ENCODE results near the gene PLPPR3. TPM values are rescaled to one million over a fixed set of nuclear protein-coding genes. Genes with fewer than 3 reads are reported as not detected.

Gene PLPPR3
- polyA plus RNA-seq, 3 donors from 2014 or later: not detected

- Mint-ChIP-seq H3K4me1 (peaks cover 0 to 2% of the 10 kb centered on the region in 2 donors), H3K27ac (no peak overlapping the region), H3K9me3 (no peaks in the 10 kb centered on the region), H3K27me3 (ENCODE audit: low read depth in 3 of 3) (peaks cover 7 to 8% (median 8%) of the 10 kb centered on the region in 3 donors), H3K36me3 (no peaks in the 10 kb centered on the region), H3K4me3 (no peak overlapping the region)
- no peak for DNase-seq
Observed at GRCh38 chr19:768424-768823, 53.3 kb downstream of the PLPPR3 start.

- Mint-ChIP-seq H3K27ac (no peak overlapping the region), H3K27me3 (ENCODE audit: low read depth in 3 of 3) (peaks cover 2 to 9% (median 5%) of the 10 kb centered on the region in 3 donors), H3K4me3 (no peak overlapping the region), H3K9me3 (no peaks in the 10 kb centered on the region), H3K36me3 (no peaks in the 10 kb centered on the region), H3K4me1 (peaks cover 0 to under 1% of the 10 kb centered on the region in 2 donors)
- DNase-seq: no peak
Observed at GRCh38 chr19:765179-765738, 56.5 kb downstream of the PLPPR3 start.

GRCh38 chr19:764301-764700, 57.5 kb downstream of the PLPPR3 start:
- Mint-ChIP-seq H3K4me1 (no peaks in the 10 kb centered on the region), H3K36me3 (no peaks in the 10 kb centered on the region), H3K9me3 (peaks cover 0 to 5% (median 2%) of the 10 kb centered on the region in 6 donors), H3K27ac (no peak overlapping the region), H3K4me3 (no peak overlapping the region), H3K27me3 (ENCODE audit: low read depth in 3 of 3) (peaks cover 0 to 9% (median 3%) of the 10 kb centered on the region in 3 donors)
- DNase-seq: no peak

DNA sequence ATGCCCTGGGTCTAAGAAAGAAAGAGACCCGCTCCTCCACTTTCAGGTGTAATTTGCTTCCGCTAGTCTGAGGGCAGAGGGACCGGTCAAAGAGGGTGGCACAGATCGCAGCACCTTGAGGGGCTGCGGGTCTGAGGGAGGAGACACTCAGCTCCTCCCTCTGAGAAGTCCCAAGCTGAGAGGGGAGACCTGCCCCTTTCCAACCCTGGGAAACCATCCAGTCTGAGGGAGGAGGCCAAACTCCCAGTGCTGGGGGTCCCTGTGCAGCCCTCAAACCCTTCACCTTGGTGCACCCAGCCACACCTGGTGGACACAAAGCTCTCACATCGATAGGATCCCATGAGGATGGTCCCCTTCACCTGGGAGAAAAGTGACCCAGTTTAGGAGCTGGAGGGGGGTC, 57.9 kb downstream of the PLPPR3 start:
- Mint-ChIP-seq H3K4me1 (no peaks in the 10 kb centered on the region), H3K4me3 (no peak overlapping the region), H3K36me3 (no peaks in the 10 kb centered on the region), H3K27ac (no peak overlapping the region), H3K27me3 (ENCODE audit: low read depth in 3 of 3) (peaks cover 0 to 9% (median 3%) of the 10 kb centered on the region in 3 donors), H3K9me3 (peaks cover 0 to 5% (median 2%) of the 10 kb centered on the region in 6 donors)
- DNase-seq: no peak

GRCh38 chr19:763181-763580, 58.6 kb downstream of the PLPPR3 start:
- Mint-ChIP-seq H3K27ac (no peak overlapping the region), H3K36me3 (no peaks in the 10 kb centered on the region), H3K27me3 (ENCODE audit: low read depth in 3 of 3) (peaks cover 0 to 9% (median 2%) of the 10 kb centered on the region in 3 donors), H3K4me1 (no peaks in the 10 kb centered on the region), H3K4me3 (no peak overlapping the region), H3K9me3 (peaks cover 0 to 5% (median 3%) of the 10 kb centered on the region in 6 donors)
- no peak for DNase-seq

Other genes with a start within 250 kb of the PLPPR3 start
- 100 to 1,000 TPM; 513 to 682 (median 576) TPM for gene BSG, start 249.4 kb downstream of the PLPPR3 start, polyA plus RNA-seq
- gene HCN2, start 232.1 kb downstream of the PLPPR3 start, polyA plus RNA-seq: not detected
- 10 to 100 TPM; 26.6 to 38.1 (median 37.5) TPM for gene POLRMT, start 188.4 kb downstream of the PLPPR3 start, polyA plus RNA-seq
- gene FGF22, start 182.1 kb downstream of the PLPPR3 start, polyA plus RNA-seq: under 1 TPM in 1 of 3 donors, not detected in 2; 0.54 TPM
- 100 to 1,000 TPM in 1 of 3 donors, 10 to 100 TPM in 2; 78.7 to 119 (median 94.4) TPM for gene RNF126, start 158.7 kb downstream of the PLPPR3 start, polyA plus RNA-seq
- gene FSTL3, start 145.6 kb downstream of the PLPPR3 start, polyA plus RNA-seq: 1 to 10 TPM in 2 of 3 donors, not detected in 1; 1.4 to 2.6 TPM
- gene PRSS57, start 126.5 kb downstream of the PLPPR3 start, polyA plus RNA-seq: 10 to 100 TPM in 1 of 3 donors, 1 to 10 TPM in 2; 5.8 to 41.4 (median 6.3) TPM
- not detected for gene PALM, start 113.0 kb downstream of the PLPPR3 start, polyA plus RNA-seq
- not detected for gene MISP, start 70.8 kb downstream of the PLPPR3 start, polyA plus RNA-seq
- 100 to 1,000 TPM in 1 of 3 donors, 10 to 100 TPM in 2; 70.0 to 185 (median 87.8) TPM for gene PTBP1, start 24.5 kb downstream of the PLPPR3 start, polyA plus RNA-seq
- not detected for gene AZU1, start 5.9 kb upstream of the PLPPR3 start, polyA plus RNA-seq
- gene PRTN3, start 19.0 kb upstream of the PLPPR3 start, polyA plus RNA-seq: not detected
- not detected for gene ELANE, start 30.3 kb upstream of the PLPPR3 start, polyA plus RNA-seq
- 1 to 10 TPM; 1.5 to 4.1 (median 3.6) TPM for gene CFD, start 37.7 kb upstream of the PLPPR3 start, polyA plus RNA-seq
- 100 to 1,000 TPM in 1 of 3 donors, 10 to 100 TPM in 2; 44.2 to 112 (median 48.0) TPM for gene MED16, start 71.2 kb upstream of the PLPPR3 start, polyA plus RNA-seq
- gene RNU6-9, start 71.5 kb upstream of the PLPPR3 start, polyA plus RNA-seq: not detected
- gene R3HDM4, start 91.3 kb upstream of the PLPPR3 start, polyA plus RNA-seq: 100 to 1,000 TPM in 1 of 3 donors, 10 to 100 TPM in 2; 83.5 to 146 (median 85.8) TPM
- not detected for gene KISS1R, start 95.4 kb upstream of the PLPPR3 start, polyA plus RNA-seq
- 1 to 10 TPM; 1.0 to 1.7 (median 1.4) TPM for gene ARID3A, start 104.1 kb upstream of the PLPPR3 start, polyA plus RNA-seq
- gene WDR18, start 162.4 kb upstream of the PLPPR3 start, polyA plus RNA-seq: 100 to 1,000 TPM in 1 of 3 donors, 10 to 100 TPM in 2; 60.5 to 116 (median 70.9) TPM
- gene GRIN3B, start 178.5 kb upstream of the PLPPR3 start, polyA plus RNA-seq: not detected
- 100 to 1,000 TPM in 1 of 3 donors, 10 to 100 TPM in 2; 45.6 to 102 (median 61.1) TPM for gene TMEM259, start 199.2 kb upstream of the PLPPR3 start, polyA plus RNA-seq
- not detected for gene RNU6-2, start 199.6 kb upstream of the PLPPR3 start, polyA plus RNA-seq
- gene CNN2, start 204.7 kb upstream of the PLPPR3 start, polyA plus RNA-seq: 100 to 1,000 TPM; 227 to 382 (median 255) TPM
- 10 to 100 TPM in 1 of 3 donors, 1 to 10 TPM in 2; 4.5 to 13.3 (median 5.2) TPM for gene ABCA7, start 218.2 kb upstream of the PLPPR3 start, polyA plus RNA-seq
- 100 to 1,000 TPM; 164 to 417 (median 169) TPM for gene ARHGAP45, start 245.2 kb upstream of the PLPPR3 start, polyA plus RNA-seq